Measurements from ENCODE around the gene MISFA. TPM values are rescaled to one million over a fixed set of nuclear protein-coding genes. Genes with fewer than 3 reads are reported as not detected.
A peak's percentile ranks its signal among the peaks of the same experiment; 100 is the strongest.
"Not testable (repeated sequence)": the region's sequence is repeated elsewhere in the genome, so short reads cannot be mapped to it uniquely, and the experiment has no call there.

MISFA gene
- total RNA-seq, 1 donor from 2014 or later: 7.6 TPM

GRCh38 chr11:18590571-18590970 lies 9.0 kb upstream of the MISFA start:
- no peaks in the 10 kb centered on the region for H3K9me3 Mint-ChIP-seq
- peaks cover 1% of the 10 kb centered on the region for H3K36me3 Mint-ChIP-seq
- peaks cover 10% of the 10 kb centered on the region for H3K4me1 Mint-ChIP-seq
- H3K27me3 Mint-ChIP-seq (ENCODE audit: low read depth): no peaks in the 10 kb centered on the region
- H3K4me3 Mint-ChIP-seq: no peak overlapping the region
- no peak for DNase-seq (ENCODE audit: low spot score in 2 of 2, unreplicated experiment in 2 of 2)
- peak overlapping the region; percentile 1 for H3K27ac Mint-ChIP-seq
- TF ChIP-seq, protein P1, sequence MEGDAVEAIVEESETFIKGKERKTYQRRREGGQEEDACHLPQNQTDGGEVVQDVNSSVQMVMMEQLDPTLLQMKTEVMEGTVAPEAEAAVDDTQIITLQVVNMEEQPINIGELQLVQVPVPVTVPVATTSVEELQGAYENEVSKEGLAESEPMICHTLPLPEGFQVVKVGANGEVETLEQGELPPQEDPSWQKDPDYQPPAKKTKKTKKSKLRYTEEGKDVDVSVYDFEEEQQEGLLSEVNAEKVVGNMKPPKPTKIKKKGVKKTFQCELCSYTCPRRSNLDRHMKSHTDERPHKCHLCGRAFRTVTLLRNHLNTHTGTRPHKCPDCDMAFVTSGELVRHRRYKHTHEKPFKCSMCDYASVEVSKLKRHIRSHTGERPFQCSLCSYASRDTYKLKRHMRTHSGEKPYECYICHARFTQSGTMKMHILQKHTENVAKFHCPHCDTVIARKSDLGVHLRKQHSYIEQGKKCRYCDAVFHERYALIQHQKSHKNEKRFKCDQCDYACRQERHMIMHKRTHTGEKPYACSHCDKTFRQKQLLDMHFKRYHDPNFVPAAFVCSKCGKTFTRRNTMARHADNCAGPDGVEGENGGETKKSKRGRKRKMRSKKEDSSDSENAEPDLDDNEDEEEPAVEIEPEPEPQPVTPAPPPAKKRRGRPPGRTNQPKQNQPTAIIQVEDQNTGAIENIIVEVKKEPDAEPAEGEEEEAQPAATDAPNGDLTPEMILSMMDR (IDR thresholded peaks at IDR 0.05; ENCODE audit: unreplicated experiment): no peak

GRCh38 chr11:18594088-18594487 lies 5.5 kb upstream of the MISFA start:
- not testable (repeated sequence) for H3K9me3 Mint-ChIP-seq; H3K27me3 Mint-ChIP-seq (ENCODE audit: low read depth); H3K4me3 Mint-ChIP-seq; DNase-seq (ENCODE audit: low spot score in 2 of 2, unreplicated experiment in 2 of 2); H3K27ac Mint-ChIP-seq; H3K4me1 Mint-ChIP-seq
- peaks cover 15% of the 10 kb centered on the region for H3K36me3 Mint-ChIP-seq

DNA sequence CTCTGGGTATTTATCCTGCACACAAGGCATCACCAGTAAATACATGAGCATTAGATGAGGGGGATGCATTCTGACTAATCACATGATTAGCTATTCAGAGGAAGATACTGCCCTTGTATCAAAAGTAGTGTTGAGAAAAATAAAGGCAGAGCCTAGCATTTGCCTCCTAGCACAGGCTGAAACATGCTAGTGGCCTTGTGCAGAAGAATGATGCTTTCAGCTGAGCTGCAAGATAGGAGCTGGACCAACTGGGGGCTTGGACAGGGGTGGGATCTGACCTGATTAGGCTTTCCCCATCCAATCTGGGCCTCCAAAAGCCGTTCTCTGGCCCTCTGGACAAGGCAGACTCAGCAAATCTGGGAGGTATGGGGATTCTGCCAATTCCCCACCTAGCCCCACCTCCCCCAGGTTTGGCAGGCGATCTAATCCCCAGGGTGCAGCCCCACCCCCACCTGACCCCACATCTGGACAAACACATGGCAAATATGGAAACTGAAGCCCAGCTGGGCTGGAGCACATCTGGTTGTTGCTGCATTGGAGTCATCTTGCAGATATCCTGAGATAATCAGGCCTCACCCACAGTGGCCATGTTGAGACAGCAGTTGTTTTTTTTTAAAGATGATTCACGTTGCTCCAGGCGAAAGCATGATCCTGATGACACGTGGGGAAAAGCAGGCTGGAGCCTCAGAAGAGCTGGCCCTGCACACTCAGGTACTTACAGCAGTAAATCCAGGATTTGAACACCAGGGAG lies 4.4 kb upstream of the MISFA start:
- H3K4me3 Mint-ChIP-seq: no peak overlapping the region
- H3K9me3 Mint-ChIP-seq: no peaks in the 10 kb centered on the region
- no peaks in the 10 kb centered on the region for H3K27me3 Mint-ChIP-seq (ENCODE audit: low read depth)
- H3K4me1 Mint-ChIP-seq: peaks cover 10% of the 10 kb centered on the region
- peaks cover 15% of the 10 kb centered on the region for H3K36me3 Mint-ChIP-seq
- H3K27ac Mint-ChIP-seq: no peak overlapping the region
- DNase-seq (ENCODE audit: low spot score in 2 of 2, unreplicated experiment in 2 of 2): no peak
- TF ChIP-seq, protein P1 (IDR thresholded peaks at IDR 0.05; ENCODE audit: unreplicated experiment): no peak

DNA sequence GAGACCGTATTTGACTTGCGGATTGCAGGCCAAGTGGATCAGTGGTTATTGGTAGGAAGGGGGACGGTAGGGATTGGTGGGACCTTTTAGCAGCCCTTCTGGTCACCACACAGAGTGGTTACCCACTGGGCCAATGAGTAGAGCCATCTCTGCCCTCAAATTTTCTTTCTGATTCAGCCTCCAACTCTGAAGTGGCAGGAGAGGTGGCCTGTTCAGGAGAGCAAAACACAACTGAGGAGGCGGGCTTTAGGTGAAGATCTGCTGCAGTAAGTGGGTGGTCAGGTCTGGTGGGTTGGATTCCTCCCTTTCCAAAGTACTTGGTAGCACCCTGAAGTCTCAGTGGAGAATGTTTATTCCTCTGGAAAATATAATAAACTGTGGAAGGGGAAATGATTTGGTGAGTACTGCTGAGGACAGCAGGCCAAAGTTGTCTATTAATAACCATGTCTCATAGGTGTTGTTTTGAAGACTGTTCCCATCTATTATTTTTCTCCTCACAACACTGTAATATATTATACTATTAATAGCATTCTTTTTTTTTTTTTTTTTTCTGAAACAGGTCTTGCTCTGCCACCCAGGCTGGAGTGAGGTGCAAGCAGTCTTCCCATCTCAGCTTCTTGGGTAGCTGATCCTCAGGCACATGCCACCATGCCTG lies 1.5 kb downstream of the MISFA start:
- no peak overlapping the region for H3K27ac Mint-ChIP-seq

DNA sequence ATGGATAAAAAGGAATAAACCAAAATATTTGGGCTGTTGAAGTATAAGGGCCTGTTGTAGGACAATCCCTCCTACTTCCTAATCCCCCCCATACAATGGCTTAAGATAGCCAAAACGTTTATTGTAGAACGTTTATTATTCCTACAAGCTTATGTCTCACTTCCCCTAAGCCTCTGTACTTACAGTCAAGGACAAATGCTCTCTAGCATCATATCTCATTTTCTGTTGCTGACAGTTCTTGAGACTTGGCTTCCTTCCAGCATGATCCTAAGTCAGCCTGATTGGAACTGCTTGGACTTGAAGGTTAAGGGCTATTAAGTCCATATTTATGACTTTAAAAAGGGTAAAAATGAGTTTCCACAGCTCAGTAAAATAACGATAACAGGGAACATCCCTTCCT lies 8.8 kb downstream of the MISFA start:
- H3K27ac Mint-ChIP-seq: peak overlapping the region; percentile 47
- H3K4me3 Mint-ChIP-seq: no peak overlapping the region
- H3K36me3 Mint-ChIP-seq: peaks cover 17% of the 10 kb centered on the region
- peaks cover 5% of the 10 kb centered on the region for H3K4me1 Mint-ChIP-seq
- no peaks in the 10 kb centered on the region for H3K9me3 Mint-ChIP-seq
- TF ChIP-seq, protein P1 (IDR thresholded peaks at IDR 0.05; ENCODE audit: unreplicated experiment): no peak
- no peak for DNase-seq (ENCODE audit: low spot score in 2 of 2, unreplicated experiment in 2 of 2)
- H3K27me3 Mint-ChIP-seq (ENCODE audit: low read depth): no peaks in the 10 kb centered on the region

More for the DNA sequence above, 1.5 kb downstream of the MISFA start:
- no peaks in the 10 kb centered on the region for H3K9me3 Mint-ChIP-seq
- H3K27me3 Mint-ChIP-seq (ENCODE audit: low read depth): no peaks in the 10 kb centered on the region
- no peak overlapping the region for H3K4me3 Mint-ChIP-seq
- peaks cover 10% of the 10 kb centered on the region for H3K36me3 Mint-ChIP-seq
- DNase-seq (ENCODE audit: low spot score in 2 of 2, unreplicated experiment in 2 of 2): no peak
- H3K4me1 Mint-ChIP-seq: no peaks in the 10 kb centered on the region
- TF ChIP-seq, protein P1 (IDR thresholded peaks at IDR 0.05; ENCODE audit: unreplicated experiment): no peak

DNA sequence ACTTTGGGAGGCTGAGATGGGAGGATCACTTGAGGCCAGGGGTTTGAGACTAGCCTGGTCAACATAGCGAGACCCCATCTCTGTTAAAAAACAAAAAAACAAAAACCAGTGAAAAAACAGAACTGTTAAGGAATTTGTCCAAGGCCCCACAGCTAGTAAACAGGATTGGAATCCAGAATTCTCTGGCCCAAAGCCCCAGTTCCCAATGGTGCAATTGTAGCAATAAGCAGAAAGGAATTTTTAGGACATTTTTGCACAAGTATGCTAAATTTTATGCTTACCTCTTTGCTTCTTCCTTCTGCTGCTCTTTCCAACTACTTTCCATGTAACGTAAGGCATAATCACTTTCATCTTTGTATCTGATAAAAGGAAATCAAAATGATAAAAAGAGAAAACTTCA lies 11.6 kb downstream of the MISFA start:
- Mint-ChIP-seq H3K36me3 (peaks cover 28% of the 10 kb centered on the region), H3K9me3 (no peaks in the 10 kb centered on the region), H3K27me3 (ENCODE audit: low read depth) (no peaks in the 10 kb centered on the region), H3K4me3 (no peak overlapping the region), H3K27ac (no peak overlapping the region), H3K4me1 (peaks cover 5% of the 10 kb centered on the region)
- no peak for DNase-seq (ENCODE audit: low spot score in 2 of 2, unreplicated experiment in 2 of 2)
- TF ChIP-seq, protein P1 (IDR thresholded peaks at IDR 0.05; ENCODE audit: unreplicated experiment): no peak
